Heart right ventricle (tissue), 16 donors: Measurements from ENCODE around the gene CMA1. TPM values are rescaled to one million over a fixed set of nuclear protein-coding genes. Genes with fewer than 3 reads are reported as not detected.

Experiments used
- ATAC-seq, 8 donors: fragments of 200-7000 bp; cut with Tn5 transposase; one replicate each; pipeline ENCODE4 v1.9.1; 2020; ENCODE audit warnings: mild to moderate bottlenecking in 8 of 8, moderate library complexity in 8 of 8, moderate number of reproducible peaks in 1 of 8
- DNase-seq, 2 donors: peaks; one replicate each; pipeline ENCODE4 v3.0.0-alpha.2; 2020
- H3K27ac ChIP-seq, 10 donors: fragments of 200-600 bp; sonication (generic) in 2 of 10; one replicate each; pipeline versions ENCODE4 v1.5.0 to v1.8.0; 2020 to 2022; ENCODE audit warnings: mild to moderate bottlenecking in 3 of 10
- H3K27me3 ChIP-seq, 7 donors: fragments of 200-600 bp; one replicate each; pipeline ENCODE4 v1.8.0; 2021 to 2022; ENCODE audit warnings: mild to moderate bottlenecking in 2 of 7
- H3K36me3 ChIP-seq, 9 donors: fragments of 200-600 bp; sonication (generic) in 1 of 9; one replicate each; pipeline versions ENCODE4 v1.5.0 to v1.8.0; 2020 to 2022; ENCODE audit warnings: mild to moderate bottlenecking in 2 of 9
- H3K4me1 ChIP-seq, 9 donors: fragments of 200-600 bp; sonication (generic) in 1 of 9; one replicate each; pipeline versions ENCODE4 v1.5.0 to v1.8.0; 2020 to 2022; ENCODE audit warnings: mild to moderate bottlenecking in 4 of 9
- H3K4me3 ChIP-seq, 10 donors: fragments of 200-600 bp; sonication (generic) in 2 of 10; one replicate each; pipeline versions ENCODE4 v1.5.0 to v1.8.0; 2020 to 2022; ENCODE audit warnings: mild to moderate bottlenecking in 7 of 10, moderate library complexity in 2 of 10
- H3K9me3 ChIP-seq, 11 donors: fragments of 200-600 bp in 10 of 11; sonication (generic) in 2 of 11; one replicate each; pipeline versions ENCODE4 v1.5.0 to v1.8.0; 2013 to 2022; ENCODE audit warnings: mild to moderate bottlenecking in 2 of 11, control low read depth in 1 of 11, moderate library complexity in 1 of 11
- WGBS, 2 donors: extraction: QIAGEN DNeasy Blood & Tissue Kit; methylation state at CpG; one replicate each; pipeline ENCODE4 v1.1.7; 2013; ENCODE audit warnings: inconsistent platforms in 1 of 2; 5-methylcytosine and 5-hydroxymethylcytosine counted together
- intact Hi-C, 10 donors: fragments of 100-400 bp; cut with DNase I; formaldehyde crosslinking; loops; one replicate each; pipeline versions ENCODE4 v1.11.1 to v1.14.2; 2022
- polyA plus RNA-seq, 2 donors: library from polyadenylated mRNA; stranded (reverse); fragments of 200-250 nt; gene quantifications; one replicate each; pipeline ENCODE4 v1.2.3, GENCODE V29; 2013
- total RNA-seq, 10 donors: library from RNA; stranded (reverse); fragmentation: NEBNext Ultra II Directional in 3 of 10; extraction: Animal tissue kit (Norgen Biotek cat#: 25700) in 3 of 10; gene quantifications; one replicate each; pipeline versions ENCODE4 v1.2.1 to v1.2.4, GENCODE V29; 2021 to 2023
- TF ChIP-seq, protein P1 (sequence below), 9 donors: fragments of 200-600 bp; sonication (generic) in 2 of 9; IDR thresholded peaks; one replicate each; pipeline versions ENCODE4 v1.5.0 to v1.8.0; 2021 to 2022; ENCODE audit warnings: antibody characterized with exemption in 9 of 9, mild to moderate bottlenecking in 5 of 9, moderate library complexity in 1 of 9
- donor health status: Arrhythmogenic right ventricular cardiomyopathy.
- donor health status: ischemic (EF 13 %, LVEDD 7.1; RV severe dilation, severe dysfunction).
- donor health status: healthy with polysubstance abuse.
- donor health status: DM: no; HTN: yes; CAD: no.
- donor health status: DM: no; HTN: no; CAD: no.
- donor health status: ischemic (EF 25% LVEDD 6.9; RV normal size, moderate dysfunction).
- donor health status: ischemic (EF 25% LVEDD 5.7; RV mildly dilated, moderate dysfunction).
- donor health status: healthy.
- donor health status: DM: yes; HTN: yes; CAD: no.
- donor health status: Ischemic cardiomyopathy.
- donor health status: ischemic (EF 35%, LVEDD 5.7; RV mildly dilated, moderate dysfunction).
- donor health status: nonischemic (EF 11% LVEDD 7.7; RV severe dilation, severe dysfunction).
- donor health status: DM: yes; HTN: yes; CAD: no.
- donor health status: PGD.
- donor health status: ischemic (EF 29% LVEDD 5.4; RV normal size, mild dysfunction).
- donor health status: nonischemic (EF 23%, LVEDD 6.1; RV moderate dilation, normal function).

The CMA1 gene
- total and polyA plus RNA-seq, 12 donors: 0.13 to 1.4 (median 0.70) TPM; not detected in 3

DNA sequence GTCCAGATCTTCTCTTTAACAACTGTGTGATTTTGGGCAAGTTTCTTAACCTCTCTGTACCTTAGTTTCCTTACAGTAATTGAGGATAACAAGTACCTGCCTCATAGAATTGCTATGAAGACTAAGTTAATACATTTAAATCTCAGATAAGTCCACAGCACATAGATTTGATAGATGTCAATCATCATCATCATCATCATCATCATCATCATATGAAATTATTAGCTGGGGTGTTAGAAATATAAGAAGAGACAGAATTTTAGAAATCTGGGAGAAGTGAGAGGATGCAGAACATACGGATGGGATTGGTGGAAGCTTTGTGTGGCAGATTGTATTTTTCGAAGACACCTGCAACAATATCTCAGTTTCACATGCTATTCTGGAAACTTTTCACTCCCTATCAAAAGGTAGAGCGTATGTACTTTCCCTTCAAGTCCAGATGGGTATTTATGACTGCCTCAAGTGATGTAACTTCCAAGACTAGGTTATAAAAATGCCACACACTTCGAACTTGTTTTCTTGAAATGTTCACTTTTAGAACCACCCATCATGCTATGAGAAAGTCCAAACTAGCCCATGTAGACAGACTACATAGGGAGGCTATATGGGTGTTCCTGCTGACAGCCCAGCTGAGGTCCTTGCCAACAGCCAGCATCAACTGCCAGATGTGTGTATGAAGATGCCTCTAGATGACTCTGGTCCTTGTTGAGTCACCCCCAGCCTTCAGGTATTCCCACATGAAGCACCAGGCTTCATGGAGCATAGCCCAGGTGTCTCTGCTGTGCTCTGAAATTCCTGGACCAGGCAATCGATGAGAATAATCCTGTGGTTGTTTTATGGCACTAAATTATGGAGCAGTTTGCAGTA lies 44.8 kb downstream of the CMA1 start:
- TF ChIP-seq, protein P1, sequence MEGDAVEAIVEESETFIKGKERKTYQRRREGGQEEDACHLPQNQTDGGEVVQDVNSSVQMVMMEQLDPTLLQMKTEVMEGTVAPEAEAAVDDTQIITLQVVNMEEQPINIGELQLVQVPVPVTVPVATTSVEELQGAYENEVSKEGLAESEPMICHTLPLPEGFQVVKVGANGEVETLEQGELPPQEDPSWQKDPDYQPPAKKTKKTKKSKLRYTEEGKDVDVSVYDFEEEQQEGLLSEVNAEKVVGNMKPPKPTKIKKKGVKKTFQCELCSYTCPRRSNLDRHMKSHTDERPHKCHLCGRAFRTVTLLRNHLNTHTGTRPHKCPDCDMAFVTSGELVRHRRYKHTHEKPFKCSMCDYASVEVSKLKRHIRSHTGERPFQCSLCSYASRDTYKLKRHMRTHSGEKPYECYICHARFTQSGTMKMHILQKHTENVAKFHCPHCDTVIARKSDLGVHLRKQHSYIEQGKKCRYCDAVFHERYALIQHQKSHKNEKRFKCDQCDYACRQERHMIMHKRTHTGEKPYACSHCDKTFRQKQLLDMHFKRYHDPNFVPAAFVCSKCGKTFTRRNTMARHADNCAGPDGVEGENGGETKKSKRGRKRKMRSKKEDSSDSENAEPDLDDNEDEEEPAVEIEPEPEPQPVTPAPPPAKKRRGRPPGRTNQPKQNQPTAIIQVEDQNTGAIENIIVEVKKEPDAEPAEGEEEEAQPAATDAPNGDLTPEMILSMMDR (IDR thresholded peaks at IDR 0.05): no peak
- Histone ChIP-seq H3K4me3 (no peak overlapping the region), H3K36me3 (no peaks in the 10 kb centered on the region), H3K27ac (no peak overlapping the region), H3K9me3 (no peaks in the 10 kb centered on the region), H3K4me1 (peaks cover 0 to 16% (median 5%) of the 10 kb centered on the region in 9 donors), H3K27me3 (no peaks in the 10 kb centered on the region)
- DNase-seq: no peak
- intact Hi-C loops: no loop called here
- ATAC-seq: no peak
- 52 to 53% methylated on average over 3 to 5 of the region's 5 CpGs for WGBS, 2 donors

DNA sequence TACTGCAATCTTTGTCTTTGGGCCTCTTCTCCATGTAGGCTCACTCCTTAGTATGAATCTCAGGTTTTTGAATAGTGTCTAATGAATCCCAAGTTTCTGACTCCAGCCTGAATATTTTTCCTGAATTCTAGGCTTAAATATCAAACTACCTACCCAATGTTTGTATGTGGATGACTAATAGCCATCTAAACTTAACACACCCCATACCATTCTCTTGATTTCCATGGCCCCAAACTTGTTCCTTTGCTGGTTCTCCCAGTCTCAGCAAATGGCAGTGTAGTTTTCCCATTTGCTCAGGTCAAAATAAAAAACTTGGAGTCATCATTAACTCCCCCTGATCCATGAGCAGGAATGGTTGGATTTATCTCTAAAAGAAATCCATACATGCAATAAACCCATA lies 46.7 kb downstream of the CMA1 start:
- no peak overlapping the region for H3K4me3 ChIP-seq
- no peaks in the 10 kb centered on the region for H3K36me3 ChIP-seq
- H3K27ac ChIP-seq: no peak overlapping the region
- no peaks in the 10 kb centered on the region for H3K27me3 ChIP-seq
- DNase-seq (no peak), ATAC-seq (no peak)
- intact Hi-C loops: no loop called here
- H3K4me1 ChIP-seq: peaks cover 0 to 19% (median 6%) of the 10 kb centered on the region in 9 donors
- TF ChIP-seq, protein P1 (IDR thresholded peaks at IDR 0.05): no peak
- peaks cover 0 to 3% (median 0%) of the 10 kb centered on the region in 11 donors for H3K9me3 ChIP-seq

DNA sequence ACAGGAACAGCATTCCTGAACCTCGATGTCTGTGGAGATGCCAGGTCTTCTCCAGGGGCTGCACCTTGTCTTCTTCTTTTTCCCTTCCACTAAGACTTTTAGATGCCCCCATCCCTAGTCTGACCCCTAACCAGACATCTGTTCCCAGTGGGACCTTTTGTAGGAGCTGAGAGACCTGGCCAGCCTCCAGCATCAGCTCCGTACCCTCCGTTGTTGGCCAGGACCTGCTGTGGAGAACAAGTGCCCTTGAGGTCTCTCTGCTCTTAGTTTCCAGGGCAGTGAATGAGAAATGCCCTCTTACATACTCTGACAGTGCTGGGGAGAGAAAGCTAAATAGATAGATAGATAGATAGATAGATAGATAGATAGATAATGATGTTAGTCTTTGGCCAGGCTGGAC lies 48.7 kb downstream of the CMA1 start:
- TF ChIP-seq, protein P1 (IDR thresholded peaks at IDR 0.05): no peak
- no peak overlapping the region for H3K27ac ChIP-seq
- no peaks in the 10 kb centered on the region for H3K27me3 ChIP-seq
- WGBS, 2 donors: 53 to 64% methylated on average over 3 of the region's 3 CpGs
- intact Hi-C loops: no loop called here
- no peak for ATAC-seq
- no peaks in the 10 kb centered on the region for H3K36me3 ChIP-seq
- no peak overlapping the region for H3K4me3 ChIP-seq
- H3K9me3 ChIP-seq: peaks cover 0 to 3% (median 0%) of the 10 kb centered on the region in 11 donors
- peaks cover 0 to 19% (median 6%) of the 10 kb centered on the region in 9 donors for H3K4me1 ChIP-seq
- DNase-seq: no peak

DNA sequence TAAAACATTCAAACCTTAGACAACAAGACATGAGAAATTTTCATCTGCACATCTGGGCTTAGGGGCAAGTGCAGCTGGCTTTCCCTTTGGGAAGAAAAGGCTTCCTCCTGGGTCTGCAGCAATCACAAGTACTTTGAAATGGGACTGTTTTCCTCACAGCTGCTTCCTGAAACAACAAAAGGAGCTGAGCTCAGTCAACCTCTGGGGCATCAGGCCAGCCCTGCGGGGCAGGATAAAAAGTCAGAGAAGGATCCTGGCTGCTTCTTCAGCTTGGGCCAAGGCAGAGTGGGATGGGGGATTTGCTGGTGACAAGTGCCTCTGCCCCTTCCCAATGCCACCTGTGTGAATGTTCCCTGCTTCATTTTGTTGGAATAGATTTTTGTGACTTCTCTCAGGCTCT lies 49.3 kb downstream of the CMA1 start:
- no peak for DNase-seq
- peaks cover 0 to 6% (median 0%) of the 10 kb centered on the region in 11 donors for H3K9me3 ChIP-seq
- WGBS, 2 donors: 38 to 53% methylated on average over 1 of the region's 1 CpG
- intact Hi-C loops: no loop called here
- no peak overlapping the region for H3K27ac ChIP-seq
- H3K36me3 ChIP-seq: no peaks in the 10 kb centered on the region
- peak in 4 of 8 donors; percentile 20 to 54 (median 40) for ATAC-seq
- H3K4me1 ChIP-seq: peaks cover 0 to 19% (median 6%) of the 10 kb centered on the region in 9 donors
- TF ChIP-seq, protein P1 (IDR thresholded peaks at IDR 0.05): no peak
- H3K4me3 ChIP-seq: no peak overlapping the region
- H3K27me3 ChIP-seq: no peaks in the 10 kb centered on the region
